Testis (tissue), 3 donors: Measurements from ENCODE around the gene MOV10L1. TPM values are rescaled to one million over a fixed set of nuclear protein-coding genes. Genes with fewer than 3 reads are reported as not detected.

Experiments
- DNase-seq: peaks from one replicate; pipeline ENCODE4 v3.0.0-alpha.2; 2019
- H3K27ac ChIP-seq, 2 donors: fragments of 200-600 bp; sonication (generic); one replicate each; pipeline ENCODE4 v1.5.1; 2019
- H3K27me3 ChIP-seq: fragments of 200-600 bp; sonication (generic); one replicate; pipeline ENCODE4 v1.5.1; 2019
- H3K36me3 ChIP-seq: fragments of 200-600 bp; sonication (generic); one replicate; pipeline ENCODE4 v1.5.1; 2017; ENCODE audit warnings: low read depth; ENCODE audit errors: missing control alignments
- H3K4me1 ChIP-seq: fragments of 200-600 bp; sonication (generic); one replicate; pipeline ENCODE4 v1.5.1; 2019
- H3K4me3 ChIP-seq, 2 donors: fragments of 200-600 bp; sonication (generic); one replicate each; pipeline ENCODE4 v1.5.1; 2017 to 2019
- H3K9me3 ChIP-seq: fragments of 200-600 bp; sonication (generic); one replicate; pipeline ENCODE4 v1.5.1; 2017
- CTCF ChIP-seq, 3 experiments: fragments of 450-650 bp in 2 of 3; fragments of 200-600 bp in 1 of 3; sonication (generic) in 1 of 3; IDR thresholded peaks; one replicate each; pipeline ENCODE4 v1.5.1; 2016 to 2019; ENCODE audit warnings: antibody characterized with exemption in 3 of 3, mild to moderate bottlenecking in 2 of 3, moderate library complexity in 1 of 3
- POLR2A ChIP-seq: fragments of 450-650 bp; IDR thresholded peaks from one replicate; pipeline ENCODE4 v1.6.1; 2017; ENCODE audit warnings: antibody characterized with exemption, mild to moderate bottlenecking, moderate library complexity
- WGBS, 2 donors: methylation state at CpG; one replicate each; pipeline ENCODE4 v1.1.5; 2018; 5-methylcytosine and 5-hydroxymethylcytosine counted together
- intact Hi-C: fragments of 100-400 bp; cut with DNase I; formaldehyde crosslinking; loops from one replicate; pipeline ENCODE4 v1.15.1; 2023; ENCODE audit warnings: low total_unique reads
- polyA plus RNA-seq: library from polyadenylated mRNA; stranded (reverse); fragments of 350-450 nt; fragmentation: Illumina TruSeq; extraction: RNeasy Lipid Tissue Mini Kit (QIAGEN cat#74804); gene quantifications from one replicate; pipeline ENCODE4 v1.2.3, GENCODE V29; 2014; ENCODE audit warnings: low read depth, low replicate concordance; ENCODE audit not compliant: insufficient read depth
- total RNA-seq, 2 donors: library from RNA; depleted of rRNA; stranded (reverse); fragments of >200 nt; gene quantifications; one replicate each; pipeline ENCODE4 v1.2.3, GENCODE V29; 2016

Gene MOV10L1
- total and polyA plus RNA-seq, 3 donors from 2014 or later = 48.4 to 73.3 (median 62.4) TPM

GRCh38 chr22:50192436-50193204, 102.8 kb downstream of the MOV10L1 start:
- H3K4me1 ChIP-seq = peaks cover 23% of the 10 kb centered on the region
- no peak overlapping the region for H3K4me3 ChIP-seq
- no peaks in the 10 kb centered on the region for H3K27me3 ChIP-seq
- H3K9me3 ChIP-seq = no peaks in the 10 kb centered on the region
- intact Hi-C loops = no loop called here
- H3K36me3 ChIP-seq = no peaks in the 10 kb centered on the region
- no peak overlapping the region for H3K27ac ChIP-seq
- DNase-seq = no peak
- 87 to 92% methylated on average over 15 to 25 of the region's 25 CpGs for WGBS, 2 donors
- TF ChIP-seq CTCF (IDR thresholded peaks at IDR 0.05) (no peak), POLR2A (no peak)

GRCh38 chr22:50193621-50194020, 103.8 kb downstream of the MOV10L1 start:
- Histone ChIP-seq H3K9me3 (no peaks in the 10 kb centered on the region), H3K27ac (no peak overlapping the region), H3K36me3 (no peaks in the 10 kb centered on the region), H3K4me3 (no peak overlapping the region), H3K27me3 (no peaks in the 10 kb centered on the region), H3K4me1 (peaks cover 23% of the 10 kb centered on the region)
- DNase-seq = no peak
- TF ChIP-seq POLR2A (no peak), CTCF (IDR thresholded peaks at IDR 0.05) (no peak)
- WGBS, 2 donors = 80 to 90% methylated on average over 3 to 8 of the region's 8 CpGs
- intact Hi-C loops = no loop called here

GRCh38 chr22:50194037-50194805, 104.4 kb downstream of the MOV10L1 start:
- H3K4me1 ChIP-seq = peaks cover 21% of the 10 kb centered on the region
- no peak overlapping the region for H3K4me3 ChIP-seq
- intact Hi-C loops = no loop called here
- no peaks in the 10 kb centered on the region for H3K9me3 ChIP-seq
- 91 to 93% methylated on average over 20 to 44 of the region's 44 CpGs for WGBS, 2 donors
- H3K27me3 ChIP-seq = no peaks in the 10 kb centered on the region
- DNase-seq = no peak
- H3K27ac ChIP-seq = no peak overlapping the region
- TF ChIP-seq CTCF (IDR thresholded peaks at IDR 0.05) (no peak), POLR2A (no peak)
- H3K36me3 ChIP-seq = no peaks in the 10 kb centered on the region

GRCh38 chr22:50196256-50196655, 106.5 kb downstream of the MOV10L1 start:
- TF ChIP-seq CTCF (IDR thresholded peaks at IDR 0.05) (no peak), POLR2A (no peak)
- H3K9me3 ChIP-seq = no peaks in the 10 kb centered on the region
- intact Hi-C loops = no loop called here
- WGBS, 2 donors = 86 to 90% methylated on average over 2 to 18 of the region's 18 CpGs
- H3K36me3 ChIP-seq = no peaks in the 10 kb centered on the region
- no peaks in the 10 kb centered on the region for H3K27me3 ChIP-seq
- H3K27ac ChIP-seq = no peak overlapping the region
- no peak overlapping the region for H3K4me3 ChIP-seq
- H3K4me1 ChIP-seq = peaks cover 7% of the 10 kb centered on the region
- DNase-seq = no peak
